HFF-Myc (cell line): ENCODE data around the gene KIRREL3.

Source experiments
- DNase-seq: peaks from one replicate; pipeline ENCODE4 v3.0.0-alpha.2; 2011; ENCODE audit warnings: low read depth; ENCODE audit errors: extremely low read depth
- H3K4me3 ChIP-seq: replicated peaks from 2 replicates; pipeline ENCODE4 v1.5.1; 2011; ENCODE audit warnings: low read depth, mild to moderate bottlenecking, control low read depth, low read length
- TF ChIP-seq, protein P1 (sequence below): IDR thresholded peaks from 2 replicates; pipeline ENCODE4 v1.5.1; 2012; ENCODE audit warnings: mild to moderate bottlenecking, low read depth, low read length, control low read depth; ENCODE audit errors: missing control alignments

The KIRREL3 gene

GRCh38 chr11:126430581-126431335, 569.8 kb downstream of the KIRREL3 start:
- no peak overlapping the region for H3K4me3 ChIP-seq
- no peak for DNase-seq
- TF ChIP-seq, protein P1, sequence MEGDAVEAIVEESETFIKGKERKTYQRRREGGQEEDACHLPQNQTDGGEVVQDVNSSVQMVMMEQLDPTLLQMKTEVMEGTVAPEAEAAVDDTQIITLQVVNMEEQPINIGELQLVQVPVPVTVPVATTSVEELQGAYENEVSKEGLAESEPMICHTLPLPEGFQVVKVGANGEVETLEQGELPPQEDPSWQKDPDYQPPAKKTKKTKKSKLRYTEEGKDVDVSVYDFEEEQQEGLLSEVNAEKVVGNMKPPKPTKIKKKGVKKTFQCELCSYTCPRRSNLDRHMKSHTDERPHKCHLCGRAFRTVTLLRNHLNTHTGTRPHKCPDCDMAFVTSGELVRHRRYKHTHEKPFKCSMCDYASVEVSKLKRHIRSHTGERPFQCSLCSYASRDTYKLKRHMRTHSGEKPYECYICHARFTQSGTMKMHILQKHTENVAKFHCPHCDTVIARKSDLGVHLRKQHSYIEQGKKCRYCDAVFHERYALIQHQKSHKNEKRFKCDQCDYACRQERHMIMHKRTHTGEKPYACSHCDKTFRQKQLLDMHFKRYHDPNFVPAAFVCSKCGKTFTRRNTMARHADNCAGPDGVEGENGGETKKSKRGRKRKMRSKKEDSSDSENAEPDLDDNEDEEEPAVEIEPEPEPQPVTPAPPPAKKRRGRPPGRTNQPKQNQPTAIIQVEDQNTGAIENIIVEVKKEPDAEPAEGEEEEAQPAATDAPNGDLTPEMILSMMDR = no peak

DNA sequence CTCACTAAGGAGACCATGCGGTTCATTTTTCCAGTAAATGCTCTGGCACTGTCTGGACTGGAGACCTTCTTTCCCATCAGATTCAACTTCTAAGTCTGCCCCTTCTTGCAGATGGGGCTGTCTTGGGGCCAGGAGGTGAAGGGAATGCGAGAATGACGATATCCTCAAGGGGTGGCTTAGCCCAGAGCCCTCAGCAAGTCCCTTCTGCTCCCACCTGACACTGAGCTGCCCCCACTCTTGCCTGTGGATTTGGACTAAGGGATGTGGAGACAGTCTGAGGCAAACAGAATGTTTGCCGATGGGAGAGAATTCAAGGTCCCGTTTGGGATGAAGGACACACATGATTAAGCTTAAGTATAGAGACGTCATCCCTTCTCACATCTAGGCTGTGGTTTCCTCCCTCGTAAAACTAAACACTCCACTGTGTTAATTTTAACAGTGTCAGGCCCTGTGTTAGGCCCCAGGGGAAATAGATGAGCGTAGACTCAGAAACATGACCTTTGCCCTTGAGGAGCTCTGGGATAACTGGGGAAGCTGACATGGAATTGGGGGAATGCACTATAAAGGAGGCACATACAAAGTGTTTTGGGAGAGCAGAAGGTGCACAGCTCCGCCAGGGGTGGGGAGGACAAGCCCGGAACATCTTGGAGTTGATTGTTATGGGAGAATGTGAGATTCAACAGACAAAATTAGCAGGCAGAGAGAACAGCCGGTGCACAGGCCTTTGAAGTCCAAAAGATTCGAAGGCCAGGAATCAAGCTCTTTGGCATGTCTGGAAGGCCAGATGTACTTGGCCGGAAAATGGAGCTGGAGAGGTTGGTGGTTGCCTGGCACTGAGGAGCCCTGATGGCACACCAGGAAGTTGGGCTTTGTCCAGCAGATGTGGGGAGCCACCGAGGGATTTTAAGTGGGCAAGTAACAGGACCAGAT, 573.5 kb downstream of the KIRREL3 start:
- H3K4me3 ChIP-seq = no peak overlapping the region
- DNase-seq = no peak
- TF ChIP-seq, protein P1 = no peak

GRCh38 chr11:126426106-126426505, 574.5 kb downstream of the KIRREL3 start:
- no peak for DNase-seq
- TF ChIP-seq, protein P1 = no peak
- H3K4me3 ChIP-seq = no peak overlapping the region

- no peak for DNase-seq
- H3K4me3 ChIP-seq = no peak overlapping the region
- TF ChIP-seq, protein P1 = no peak
Observed at GRCh38 chr11:126424471-126425039, 576.0 kb downstream of the KIRREL3 start.

GRCh38 chr11:126423743-126424142, 576.8 kb downstream of the KIRREL3 start:
- no peak overlapping the region for H3K4me3 ChIP-seq
- DNase-seq = no peak
- TF ChIP-seq, protein P1 = no peak

GRCh38 chr11:126423154-126423553, 577.4 kb downstream of the KIRREL3 start:
- TF ChIP-seq, protein P1 = no peak
- DNase-seq = no peak

More at GRCh38 chr11:126423154-126423553, 577.4 kb downstream of the KIRREL3 start:
- H3K4me3 ChIP-seq = no peak overlapping the region
